Measurements from ENCODE around the gene ITK.
"Not testable (repeated sequence)": the region's sequence is repeated elsewhere in the genome, so short reads cannot be mapped to it uniquely, and the experiment has no call there.

The ITK gene

GRCh38 chr5:157172403-157172802 is 8.2 kb upstream of the ITK start:
- no peak for DNase-seq

- DNase-seq, result no peak
Observed at GRCh38 chr5:157175071-157175612, 5.5 kb upstream of the ITK start.

- no peak for DNase-seq
Observed at GRCh38 chr5:157177953-157178352, 2.7 kb upstream of the ITK start.

- DNase-seq, result no peak
Observed at GRCh38 chr5:157178966-157179365, 1.7 kb upstream of the ITK start.

GRCh38 chr5:157182143-157182757 is 1.6 kb downstream of the ITK start:
- no peak for DNase-seq

GRCh38 chr5:157184117-157184670 is 3.6 kb downstream of the ITK start:
- no peak for DNase-seq

- not testable (repeated sequence) for DNase-seq
Observed at GRCh38 chr5:157185122-157185521, 4.5 kb downstream of the ITK start.

GRCh38 chr5:157186309-157187045 is 5.8 kb downstream of the ITK start:
- DNase-seq, result no peak

- DNase-seq, result no peak
Observed at GRCh38 chr5:157187046-157187754, 6.6 kb downstream of the ITK start.

- no peak for DNase-seq
Observed at GRCh38 chr5:157188270-157188669, 7.6 kb downstream of the ITK start.

GRCh38 chr5:157189223-157189622 is 8.6 kb downstream of the ITK start:
- DNase-seq, result no peak

GRCh38 chr5:157193699-157194424 is 13.2 kb downstream of the ITK start:
- DNase-seq, result no peak

- no peak for DNase-seq
Observed at GRCh38 chr5:157196045-157196444, 15.4 kb downstream of the ITK start.

GRCh38 chr5:157197086-157197485 is 16.4 kb downstream of the ITK start:
- no peak for DNase-seq

GRCh38 chr5:157198277-157198986 is 17.8 kb downstream of the ITK start:
- no peak for DNase-seq

- DNase-seq, result no peak
Observed at GRCh38 chr5:157201857-157202256, 21.2 kb downstream of the ITK start.

GRCh38 chr5:157203417-157203816 is 22.8 kb downstream of the ITK start:
- no peak for DNase-seq

GRCh38 chr5:157204765-157205164 is 24.1 kb downstream of the ITK start:
- no peak for DNase-seq

GRCh38 chr5:157205708-157206107 is 25.1 kb downstream of the ITK start:
- no peak for DNase-seq

- not testable (repeated sequence) for DNase-seq
Observed at GRCh38 chr5:157210652-157211051, 30.0 kb downstream of the ITK start.

GRCh38 chr5:157212307-157212706 is 31.7 kb downstream of the ITK start:
- no peak for DNase-seq

Measured in NCI-H446 treated with DMSO at 0.1 percent for 48 hours (cell line).